ENCODE results near the gene DAPK1.

DAPK1 gene

DNA sequence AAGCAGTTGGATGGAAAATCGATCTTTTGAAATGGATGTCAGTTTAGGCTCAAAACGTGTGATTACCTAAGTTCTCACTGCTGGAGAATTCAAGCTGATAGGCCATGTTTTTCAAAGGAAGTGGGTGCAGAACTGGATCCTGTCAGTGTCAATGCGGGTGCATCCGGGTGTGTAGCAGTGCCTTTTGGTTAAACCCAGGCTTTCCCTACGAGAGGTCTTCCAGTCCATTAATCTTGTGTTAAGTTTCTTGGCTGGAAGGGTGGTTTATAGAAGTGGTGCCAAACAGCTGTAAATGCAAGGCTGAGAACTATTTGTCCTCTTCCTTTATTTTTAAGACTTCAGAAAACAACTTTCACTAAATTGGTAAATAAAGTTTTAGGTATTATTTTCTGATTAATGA is 71.9 kb downstream of the DAPK1 start:
- DNase-seq, result no peak

- no peak for DNase-seq
Observed at GRCh38 chr9:87570000-87570908, 72.6 kb downstream of the DAPK1 start.

DNA sequence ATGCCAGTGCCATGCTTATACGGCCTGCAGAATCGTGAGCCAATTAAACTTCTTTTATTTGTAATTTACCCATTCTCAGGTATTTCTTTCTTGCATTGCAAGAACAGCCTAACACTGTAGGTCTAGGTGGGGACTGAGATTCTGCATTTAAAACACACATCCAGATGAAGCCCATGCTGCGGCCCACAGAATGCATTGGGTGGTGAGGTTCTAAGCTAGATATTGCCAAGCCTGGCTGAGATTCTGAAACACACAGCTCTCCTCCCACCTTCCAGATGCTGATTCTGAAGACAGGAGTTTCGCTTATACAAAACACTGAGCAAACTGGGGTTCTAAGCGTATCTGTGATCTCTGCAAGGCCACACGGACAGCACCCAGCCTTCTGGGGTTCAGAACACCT is 75.1 kb downstream of the DAPK1 start:
- no peak for DNase-seq

DNA sequence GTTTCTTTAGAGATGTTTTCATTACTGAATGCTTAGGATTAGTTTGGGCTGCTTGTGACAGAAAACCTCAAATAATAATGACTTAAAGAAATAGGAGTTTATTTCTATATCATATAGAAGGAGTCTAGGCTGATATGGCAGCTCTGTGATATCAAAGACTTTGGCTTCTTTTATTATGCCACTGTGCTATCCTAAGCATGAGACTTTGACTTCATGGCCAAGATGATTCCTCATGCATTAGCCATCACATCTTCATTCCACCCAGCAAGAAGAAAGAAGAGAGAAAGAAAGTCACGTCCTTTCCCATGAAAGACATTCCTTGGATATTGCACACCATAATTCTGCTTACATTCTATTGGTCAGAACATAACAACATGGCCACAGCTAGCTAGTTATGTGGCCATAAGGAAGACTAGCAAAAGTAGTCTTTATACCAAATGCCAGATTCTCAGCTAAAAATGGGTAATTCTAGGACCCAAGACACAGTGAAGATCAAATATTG is 76.2 kb downstream of the DAPK1 start:
- no peak for DNase-seq

DNA sequence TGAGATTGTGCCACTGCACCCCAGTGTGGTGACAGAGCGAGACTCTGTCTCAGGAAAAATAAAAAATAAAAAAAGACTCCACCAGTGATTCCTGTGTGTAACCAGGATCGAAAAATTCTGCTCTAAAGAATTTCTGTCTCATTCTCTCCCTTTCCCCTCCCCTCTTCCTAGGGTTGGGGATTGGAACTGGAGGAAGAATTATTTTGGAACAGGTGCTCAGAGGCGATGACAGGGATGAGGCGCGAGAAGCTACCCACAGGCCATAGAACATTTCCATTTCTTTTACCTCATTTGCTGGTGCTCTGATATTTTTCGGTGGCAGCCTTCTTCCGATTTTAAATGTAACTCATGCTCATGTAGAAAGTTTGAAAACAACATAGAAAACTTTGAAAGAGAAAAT is 80.1 kb downstream of the DAPK1 start:
- DNase-seq, result no peak

- DNase-seq, result peak in 1 of 2 donors; percentile 21
Observed at GRCh38 chr9:87578625-87579024, 81.0 kb downstream of the DAPK1 start.

- DNase-seq, result peak; percentile 64 to 70
Observed at GRCh38 chr9:87579781-87580541, 82.3 kb downstream of the DAPK1 start.

DNA sequence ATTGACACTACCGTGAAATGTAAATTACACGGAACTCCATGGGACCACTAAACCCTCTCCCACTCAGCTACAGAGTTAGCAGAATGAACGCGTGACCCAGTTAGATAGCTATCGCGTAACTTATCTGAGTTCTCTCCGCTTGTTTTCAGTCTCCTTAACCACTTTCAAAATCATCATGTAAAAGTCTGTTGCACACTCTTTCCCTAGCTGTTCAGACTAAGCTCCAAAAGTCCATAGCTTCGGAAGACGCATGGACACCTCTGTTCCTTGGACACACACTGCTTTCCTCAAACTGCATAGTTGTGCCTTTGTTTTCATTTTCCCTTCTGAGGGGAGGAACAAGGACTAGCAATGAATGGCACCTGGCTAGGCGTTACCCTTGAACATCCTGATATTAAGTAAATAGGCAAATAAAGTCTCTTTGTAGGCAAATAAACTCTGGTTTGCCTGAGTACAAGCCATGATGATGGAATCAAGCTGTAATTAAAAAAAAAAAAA is 83.3 kb downstream of the DAPK1 start:
- DNase-seq, result no peak

DNA sequence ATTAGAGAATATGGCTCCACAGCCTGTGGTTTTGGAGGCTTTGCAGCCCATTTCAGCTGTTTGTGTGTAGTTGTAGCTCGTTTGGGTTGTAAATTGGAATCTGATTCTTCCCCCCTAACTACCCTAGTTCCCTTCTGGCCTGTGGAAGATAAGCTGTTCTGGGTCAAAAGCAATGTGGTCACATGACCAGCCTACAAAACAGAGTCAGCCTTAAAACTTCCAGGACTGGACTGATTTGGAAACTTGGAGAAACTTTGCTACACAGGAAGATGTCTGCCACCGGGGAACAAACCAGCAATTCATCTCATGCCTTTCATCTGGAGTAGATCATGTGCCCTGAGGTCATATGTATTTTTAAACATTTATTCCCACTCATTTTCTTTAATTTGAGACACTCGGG is 83.8 kb downstream of the DAPK1 start:
- DNase-seq, result peak; percentile 79 to 88

GRCh38 chr9:87581949-87582637 is 84.4 kb downstream of the DAPK1 start:
- no peak for DNase-seq

GRCh38 chr9:87584326-87584725 is 86.7 kb downstream of the DAPK1 start:
- no peak for DNase-seq

- DNase-seq, result no peak
Observed at GRCh38 chr9:87585123-87585855, 87.6 kb downstream of the DAPK1 start.

DNA sequence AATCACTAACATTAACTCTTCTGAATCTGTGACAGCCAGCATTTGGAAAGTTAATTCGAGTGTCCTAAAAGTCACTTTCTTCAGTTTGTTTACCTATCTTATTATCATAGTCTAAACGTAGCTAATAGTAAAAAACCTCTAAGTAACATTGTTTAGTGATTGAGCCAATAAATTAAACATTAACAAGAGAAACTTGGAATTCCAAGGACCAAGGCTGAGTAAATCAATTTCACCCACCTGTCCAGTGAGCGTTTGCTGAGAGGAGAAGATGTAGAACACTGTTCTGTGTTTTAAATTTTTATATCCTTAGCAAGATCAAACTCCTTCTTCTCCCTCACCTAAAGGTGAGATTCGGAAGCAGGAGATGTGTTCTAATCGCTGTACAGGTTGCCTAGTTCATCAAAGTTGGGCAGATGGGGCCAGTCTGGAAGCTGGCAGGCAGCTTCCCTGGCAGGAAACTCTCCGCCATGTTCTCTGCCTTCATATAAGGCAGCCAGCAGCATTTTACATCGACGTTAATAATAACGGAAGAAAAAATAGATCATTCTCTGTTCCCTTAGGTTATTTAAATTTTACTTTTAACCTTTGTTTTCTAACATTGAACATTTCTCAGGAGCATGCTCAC is 89.2 kb downstream of the DAPK1 start:
- no peak for DNase-seq

DNA sequence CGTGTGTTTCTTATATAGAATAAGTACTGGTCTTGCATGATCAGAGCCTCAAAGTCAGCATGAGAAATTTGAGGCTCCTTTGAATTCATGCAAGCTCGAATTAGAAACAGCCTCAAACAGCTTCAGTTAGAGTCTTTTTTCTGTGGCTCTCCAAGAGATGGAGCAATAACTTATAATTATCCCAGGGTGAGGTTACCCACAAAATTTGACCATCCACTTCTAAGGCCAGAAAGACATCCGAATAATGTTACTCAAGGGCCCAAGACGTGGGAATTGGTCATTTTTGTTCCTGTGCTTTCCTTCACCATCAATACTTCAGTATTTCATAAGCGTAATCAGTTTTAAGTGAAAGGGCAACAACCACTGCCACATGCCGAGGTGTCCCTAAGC is 89.7 kb downstream of the DAPK1 start:
- no peak for DNase-seq

- DNase-seq, result no peak
Observed at GRCh38 chr9:87587864-87588263, 90.2 kb downstream of the DAPK1 start.

DNA sequence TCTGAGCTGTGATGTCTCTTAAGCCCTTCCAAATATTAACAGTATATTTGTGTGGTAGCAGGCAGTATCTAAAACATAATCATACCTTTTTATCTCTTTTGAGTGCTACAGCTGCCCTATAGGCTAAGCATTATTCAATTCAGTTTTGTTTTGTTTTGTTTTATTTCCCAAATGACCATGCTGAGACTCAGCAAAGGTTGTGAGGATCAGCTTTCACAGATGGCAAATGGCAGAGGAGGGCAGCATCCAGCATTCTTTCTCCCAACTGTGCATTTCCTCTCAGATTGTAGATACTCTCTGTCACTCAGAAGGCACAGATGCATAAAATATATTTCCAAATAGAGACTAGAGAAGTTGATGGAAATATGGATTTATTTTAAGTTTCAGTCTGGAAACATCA is 90.7 kb downstream of the DAPK1 start:
- no peak for DNase-seq

DNA sequence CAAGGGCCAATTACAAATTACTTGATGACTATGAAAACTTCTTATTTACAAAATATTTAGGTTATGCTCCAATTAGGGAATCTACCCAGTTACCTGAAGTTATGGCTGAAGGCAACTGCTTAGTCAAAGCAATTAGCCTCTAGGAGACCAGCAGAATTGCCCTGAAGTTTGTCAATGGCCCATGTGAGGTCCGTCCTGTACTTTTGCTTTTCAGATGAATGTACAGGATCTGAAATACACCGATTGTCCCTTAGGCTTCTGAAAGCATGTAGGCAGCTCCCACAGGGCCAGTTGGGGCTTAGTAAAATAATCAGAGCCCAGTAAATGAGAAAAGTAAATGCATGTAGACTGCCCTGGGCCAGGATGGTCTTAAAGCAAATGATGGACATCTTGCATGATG is 93.3 kb downstream of the DAPK1 start:
- no peak for DNase-seq

GRCh38 chr9:87592554-87593358 is 95.1 kb downstream of the DAPK1 start:
- no peak for DNase-seq

- peak; percentile 61 to 68 for DNase-seq
Observed at GRCh38 chr9:87593359-87593980, 95.8 kb downstream of the DAPK1 start.

- DNase-seq, result peak; percentile 35 to 59
Observed at GRCh38 chr9:87594194-87594593, 96.5 kb downstream of the DAPK1 start.

Data from inflammatory macrophage (primary cell).